22Rv1 (cell line): ENCODE measurements around the gene SLC22A5.

Source experiments
- ZFX ChIP-seq: fragments of 450-650 bp; IDR thresholded peaks from 2 replicates; pipeline ENCODE4 v1.6.1; 2017; ENCODE audit warnings: antibody characterized with exemption, borderline replicate concordance
- TF ChIP-seq, protein P1 (sequence below): fragments of 450-650 bp; IDR thresholded peaks from 2 replicates; pipeline ENCODE4 v1.5.1; 2017; ENCODE audit warnings: mild to moderate bottlenecking

DNA sequence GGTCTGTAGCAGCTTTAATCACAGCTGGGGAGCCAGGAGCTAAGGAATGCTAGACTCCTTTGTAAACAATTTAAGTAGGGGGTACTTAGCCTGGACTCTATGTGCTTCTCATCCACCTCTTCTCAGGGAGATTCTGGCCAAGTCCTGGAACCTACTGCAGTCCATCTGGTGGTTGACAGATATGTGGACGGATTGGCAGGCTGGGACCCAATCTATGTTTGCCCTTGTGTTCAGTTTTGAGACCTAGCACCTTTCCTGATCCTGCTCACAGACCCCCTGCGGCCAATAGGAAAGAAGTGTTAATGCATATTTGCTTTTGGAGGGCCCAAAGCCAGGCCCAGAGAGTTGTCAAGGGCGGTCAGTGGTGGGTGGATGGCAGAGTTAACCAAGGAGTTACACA is 6.4 kb downstream of the SLC22A5 start:
- TF ChIP-seq, protein P1, sequence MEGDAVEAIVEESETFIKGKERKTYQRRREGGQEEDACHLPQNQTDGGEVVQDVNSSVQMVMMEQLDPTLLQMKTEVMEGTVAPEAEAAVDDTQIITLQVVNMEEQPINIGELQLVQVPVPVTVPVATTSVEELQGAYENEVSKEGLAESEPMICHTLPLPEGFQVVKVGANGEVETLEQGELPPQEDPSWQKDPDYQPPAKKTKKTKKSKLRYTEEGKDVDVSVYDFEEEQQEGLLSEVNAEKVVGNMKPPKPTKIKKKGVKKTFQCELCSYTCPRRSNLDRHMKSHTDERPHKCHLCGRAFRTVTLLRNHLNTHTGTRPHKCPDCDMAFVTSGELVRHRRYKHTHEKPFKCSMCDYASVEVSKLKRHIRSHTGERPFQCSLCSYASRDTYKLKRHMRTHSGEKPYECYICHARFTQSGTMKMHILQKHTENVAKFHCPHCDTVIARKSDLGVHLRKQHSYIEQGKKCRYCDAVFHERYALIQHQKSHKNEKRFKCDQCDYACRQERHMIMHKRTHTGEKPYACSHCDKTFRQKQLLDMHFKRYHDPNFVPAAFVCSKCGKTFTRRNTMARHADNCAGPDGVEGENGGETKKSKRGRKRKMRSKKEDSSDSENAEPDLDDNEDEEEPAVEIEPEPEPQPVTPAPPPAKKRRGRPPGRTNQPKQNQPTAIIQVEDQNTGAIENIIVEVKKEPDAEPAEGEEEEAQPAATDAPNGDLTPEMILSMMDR: no peak
- TF ChIP-seq ZFX: no peak
